Measurements from ENCODE around the gene CCP110.

Gene CCP110

GRCh38 chr16:19481769-19482168 is 42.0 kb upstream of the CCP110 start:
- Mint-ChIP-seq H3K27ac (no peak overlapping the region), H3K36me3 (ENCODE audit: low read depth) (no peaks in the 10 kb centered on the region), H3K9me3 (no peaks in the 10 kb centered on the region), H3K4me3 (no peak overlapping the region), H3K4me1 (no peaks in the 10 kb centered on the region), H3K27me3 (ENCODE audit: low read depth, poor library complexity) (peaks cover 3% of the 10 kb centered on the region)
- TF ChIP-seq CTCF (IDR thresholded peaks at IDR 0.05): no peak
- no peak for DNase-seq

DNA sequence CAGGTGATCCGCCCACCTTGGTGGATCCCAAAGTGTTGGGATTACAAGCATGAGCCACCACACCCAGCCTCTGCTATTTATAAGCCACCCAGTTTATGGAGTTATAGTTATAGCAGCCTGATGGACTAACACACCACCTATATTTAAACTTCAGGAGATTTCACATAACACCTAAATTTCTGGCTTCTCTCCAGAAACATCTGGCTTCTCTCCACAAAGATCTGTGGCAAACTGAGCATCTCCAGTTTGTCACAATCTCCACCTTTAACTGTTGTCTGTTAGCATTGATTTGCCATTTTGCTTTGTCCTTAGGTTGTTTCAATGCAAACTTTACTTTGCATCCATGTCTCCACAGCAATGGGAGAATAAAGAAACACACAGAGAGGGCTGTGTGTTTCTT is 41.5 kb upstream of the CCP110 start:
- Mint-ChIP-seq H3K27ac (no peak overlapping the region), H3K4me3 (no peak overlapping the region), H3K27me3 (ENCODE audit: low read depth, poor library complexity) (peaks cover 3% of the 10 kb centered on the region), H3K36me3 (ENCODE audit: low read depth) (no peaks in the 10 kb centered on the region), H3K9me3 (no peaks in the 10 kb centered on the region), H3K4me1 (no peaks in the 10 kb centered on the region)
- no peak for DNase-seq
- TF ChIP-seq CTCF (IDR thresholded peaks at IDR 0.05): no peak

- no peaks in the 10 kb centered on the region for H3K9me3 Mint-ChIP-seq
- no peaks in the 10 kb centered on the region for H3K36me3 Mint-ChIP-seq (ENCODE audit: low read depth)
- no peak overlapping the region for H3K27ac Mint-ChIP-seq
- no peak for DNase-seq
- peaks cover 5% of the 10 kb centered on the region for H3K4me1 Mint-ChIP-seq
- H3K27me3 Mint-ChIP-seq (ENCODE audit: low read depth, poor library complexity): peaks cover 3% of the 10 kb centered on the region
- TF ChIP-seq CTCF (IDR thresholded peaks at IDR 0.05): no peak
- H3K4me3 Mint-ChIP-seq: no peak overlapping the region
Observed at GRCh38 chr16:19484096-19484495, 39.6 kb upstream of the CCP110 start.

DNA sequence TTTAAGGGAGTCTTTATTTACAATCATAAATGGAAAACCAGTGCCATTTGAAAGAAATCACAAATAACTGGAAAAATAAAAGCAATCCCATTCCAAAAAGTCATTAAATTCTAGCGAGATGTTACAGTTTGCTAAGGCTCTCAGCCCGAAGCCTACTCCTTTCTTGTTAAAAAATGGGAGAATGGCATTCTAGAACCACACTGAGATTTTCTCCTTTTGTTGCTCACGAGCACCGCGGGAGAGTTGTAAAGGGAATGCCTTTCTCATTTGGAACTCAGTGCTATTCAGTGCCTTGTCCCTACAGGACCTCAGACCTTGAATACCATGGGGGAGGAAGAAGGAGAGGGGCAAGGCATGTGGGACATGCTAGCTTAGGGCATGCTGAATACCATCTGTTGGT is 38.1 kb upstream of the CCP110 start:
- no peak for DNase-seq
- TF ChIP-seq CTCF (IDR thresholded peaks at IDR 0.05): no peak
- Mint-ChIP-seq H3K4me1 (peaks cover 5% of the 10 kb centered on the region), H3K9me3 (no peaks in the 10 kb centered on the region), H3K36me3 (ENCODE audit: low read depth) (no peaks in the 10 kb centered on the region), H3K4me3 (no peak overlapping the region), H3K27ac (no peak overlapping the region), H3K27me3 (ENCODE audit: low read depth, poor library complexity) (peaks cover 4% of the 10 kb centered on the region)

- DNase-seq: no peak
- no peak overlapping the region for H3K27ac Mint-ChIP-seq
- peaks cover 5% of the 10 kb centered on the region for H3K27me3 Mint-ChIP-seq (ENCODE audit: low read depth, poor library complexity)
- no peaks in the 10 kb centered on the region for H3K9me3 Mint-ChIP-seq
- no peak overlapping the region for H3K4me3 Mint-ChIP-seq
- no peaks in the 10 kb centered on the region for H3K36me3 Mint-ChIP-seq (ENCODE audit: low read depth)
- peaks cover 5% of the 10 kb centered on the region for H3K4me1 Mint-ChIP-seq
- no peak for TF ChIP-seq CTCF (IDR thresholded peaks at IDR 0.05)
Observed at GRCh38 chr16:19486051-19486450, 37.7 kb upstream of the CCP110 start.

GRCh38 chr16:19486750-19487325 is 36.9 kb upstream of the CCP110 start:
- H3K9me3 Mint-ChIP-seq: no peaks in the 10 kb centered on the region
- no peak for TF ChIP-seq CTCF (IDR thresholded peaks at IDR 0.05)
- DNase-seq: no peak

More at GRCh38 chr16:19486750-19487325, 36.9 kb upstream of the CCP110 start:
- no peak overlapping the region for H3K4me3 Mint-ChIP-seq
- no peak overlapping the region for H3K27ac Mint-ChIP-seq
- peaks cover 5% of the 10 kb centered on the region for H3K4me1 Mint-ChIP-seq
- no peaks in the 10 kb centered on the region for H3K36me3 Mint-ChIP-seq (ENCODE audit: low read depth)
- H3K27me3 Mint-ChIP-seq (ENCODE audit: low read depth, poor library complexity): peaks cover 5% of the 10 kb centered on the region

Data from nephron progenitor cell (in vitro differentiated cells).